Astrocyte of the spinal cord (primary cell): ENCODE results near the gene MAP1B.

Experiments used
- DNase-seq: peaks from one replicate; pipeline ENCODE4 v3.0.0; 2011; ENCODE audit warnings: low read depth, low spot score
- H3K4me3 ChIP-seq: 2 replicates; pipeline ENCODE4 v1.5.1; 2011; ENCODE audit warnings: low read depth, mild to moderate bottlenecking, low read length, moderate library complexity
- in situ Hi-C: cut with HindIII; loops from 2 replicates; pipeline ENCODE4 v1.10.0; 2017; ENCODE audit warnings: low sequenced_read_pairs
- TF ChIP-seq, protein P1 (sequence below): IDR thresholded peaks from 2 replicates; pipeline ENCODE4 v1.5.1; 2012; ENCODE audit warnings: low read depth, mild to moderate bottlenecking, low read length, inconsistent platforms

The MAP1B gene

DNA sequence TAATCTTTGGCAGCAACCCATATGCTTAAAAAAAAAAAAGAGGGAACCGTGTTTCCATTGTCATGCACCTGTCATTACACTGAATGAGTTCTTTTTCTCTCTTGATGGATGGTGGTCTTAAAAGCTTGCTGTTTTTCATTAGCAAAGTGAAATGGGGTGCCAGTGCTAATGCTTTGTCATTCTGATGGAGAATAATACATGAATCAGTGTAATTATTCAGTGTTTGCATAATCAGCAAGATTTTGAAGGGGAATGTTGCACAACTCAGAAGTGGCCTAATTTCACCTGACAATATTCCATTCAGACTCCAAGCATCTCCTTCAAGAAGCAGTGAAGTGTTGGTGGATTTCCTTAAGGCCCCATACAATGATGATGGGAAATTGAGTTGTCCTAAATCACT lies 38.1 kb downstream of the MAP1B start:
- no peak overlapping the region for H3K4me3 ChIP-seq
- DNase-seq: no peak
- in situ Hi-C loops: no loop called here
- TF ChIP-seq, protein P1, sequence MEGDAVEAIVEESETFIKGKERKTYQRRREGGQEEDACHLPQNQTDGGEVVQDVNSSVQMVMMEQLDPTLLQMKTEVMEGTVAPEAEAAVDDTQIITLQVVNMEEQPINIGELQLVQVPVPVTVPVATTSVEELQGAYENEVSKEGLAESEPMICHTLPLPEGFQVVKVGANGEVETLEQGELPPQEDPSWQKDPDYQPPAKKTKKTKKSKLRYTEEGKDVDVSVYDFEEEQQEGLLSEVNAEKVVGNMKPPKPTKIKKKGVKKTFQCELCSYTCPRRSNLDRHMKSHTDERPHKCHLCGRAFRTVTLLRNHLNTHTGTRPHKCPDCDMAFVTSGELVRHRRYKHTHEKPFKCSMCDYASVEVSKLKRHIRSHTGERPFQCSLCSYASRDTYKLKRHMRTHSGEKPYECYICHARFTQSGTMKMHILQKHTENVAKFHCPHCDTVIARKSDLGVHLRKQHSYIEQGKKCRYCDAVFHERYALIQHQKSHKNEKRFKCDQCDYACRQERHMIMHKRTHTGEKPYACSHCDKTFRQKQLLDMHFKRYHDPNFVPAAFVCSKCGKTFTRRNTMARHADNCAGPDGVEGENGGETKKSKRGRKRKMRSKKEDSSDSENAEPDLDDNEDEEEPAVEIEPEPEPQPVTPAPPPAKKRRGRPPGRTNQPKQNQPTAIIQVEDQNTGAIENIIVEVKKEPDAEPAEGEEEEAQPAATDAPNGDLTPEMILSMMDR: no peak

DNA sequence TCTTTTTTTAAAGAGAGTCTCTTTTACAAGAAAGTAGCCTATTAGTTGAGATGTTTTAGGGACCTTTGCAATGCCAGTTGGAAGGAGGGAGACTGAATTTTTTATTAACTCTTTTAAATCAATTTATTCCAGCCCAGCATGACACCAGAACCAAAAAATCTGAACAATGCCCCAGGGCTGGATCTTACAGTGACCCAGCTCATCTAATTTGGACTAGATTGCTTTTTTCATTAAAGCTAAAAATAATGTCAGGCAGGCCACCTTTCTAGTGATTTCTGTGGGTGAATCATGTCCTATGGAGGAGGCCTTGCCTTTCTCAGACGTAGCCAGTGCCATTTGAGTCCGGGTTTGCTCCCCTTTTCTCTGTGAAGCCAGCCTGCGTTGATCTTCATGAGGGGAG lies 38.8 kb downstream of the MAP1B start:
- no peak overlapping the region for H3K4me3 ChIP-seq
- DNase-seq: no peak
- TF ChIP-seq, protein P1: no peak
- in situ Hi-C loops: no loop called here

DNA sequence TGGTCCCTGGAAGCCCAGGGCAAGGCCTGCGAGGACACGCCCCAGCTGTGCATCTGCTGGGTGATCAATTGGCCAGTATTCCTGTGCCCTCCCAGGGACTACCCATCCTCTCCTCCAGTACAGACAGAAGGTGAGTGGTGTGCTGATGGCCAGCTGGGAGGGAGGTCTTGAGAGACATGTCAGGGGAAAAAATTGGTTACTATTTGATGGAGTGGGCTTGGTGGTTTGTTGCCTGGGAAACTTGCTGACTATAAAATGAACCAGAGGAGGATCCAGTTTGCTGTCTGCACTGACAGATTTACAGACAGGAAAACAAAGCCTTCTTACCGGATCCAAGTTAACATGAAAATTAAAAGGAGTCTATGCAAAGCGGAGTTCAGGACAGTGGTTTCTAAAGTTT lies 40.3 kb downstream of the MAP1B start:
- TF ChIP-seq, protein P1: no peak

DNA sequence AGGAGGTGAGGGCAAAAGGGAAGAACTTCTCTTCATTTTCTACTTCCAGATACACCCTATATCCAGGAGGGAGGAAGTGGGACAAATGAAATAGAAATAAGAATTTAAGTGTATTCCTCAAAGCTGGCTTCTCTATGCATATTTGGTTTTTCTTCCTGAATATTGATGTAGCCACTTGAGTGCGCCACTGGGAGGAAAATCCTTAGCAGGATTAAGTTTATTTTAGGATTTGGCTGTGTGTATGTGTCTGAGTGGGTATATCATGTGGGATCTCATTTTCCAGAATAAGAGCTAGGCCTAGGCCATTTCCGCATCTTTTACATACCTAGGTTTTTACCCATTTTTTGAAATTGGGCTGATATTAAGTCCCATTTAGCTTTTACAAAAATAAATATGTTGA lies 42.5 kb downstream of the MAP1B start:
- TF ChIP-seq, protein P1: peak; percentile 22
- in situ Hi-C loops: no loop called here
- no peak overlapping the region for H3K4me3 ChIP-seq
- DNase-seq: no peak

More for the DNA sequence above, 40.3 kb downstream of the MAP1B start:
- H3K4me3 ChIP-seq: no peak overlapping the region
- no peak for DNase-seq
- in situ Hi-C loops: no loop called here

DNA sequence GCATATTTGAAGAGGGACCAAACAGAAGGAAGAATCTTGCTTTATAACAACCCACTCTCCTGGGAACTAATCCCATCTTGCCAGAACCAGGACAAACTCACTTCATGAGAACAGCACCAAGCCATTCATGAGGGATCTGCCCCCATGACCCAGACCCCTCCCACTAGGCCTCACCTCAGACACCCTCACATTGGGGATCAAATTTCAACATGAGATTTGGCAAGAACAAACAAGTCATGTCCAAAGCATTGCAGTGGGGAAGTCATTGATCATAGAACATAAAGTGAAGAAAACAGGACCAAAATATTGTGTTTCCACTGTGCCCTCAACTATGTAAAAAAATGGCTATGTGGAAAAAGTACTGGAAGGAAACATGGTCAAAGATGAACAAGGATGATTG lies 43.9 kb downstream of the MAP1B start:
- no peak for DNase-seq
- in situ Hi-C loops: no loop called here
- no peak overlapping the region for H3K4me3 ChIP-seq
- TF ChIP-seq, protein P1: no peak

DNA sequence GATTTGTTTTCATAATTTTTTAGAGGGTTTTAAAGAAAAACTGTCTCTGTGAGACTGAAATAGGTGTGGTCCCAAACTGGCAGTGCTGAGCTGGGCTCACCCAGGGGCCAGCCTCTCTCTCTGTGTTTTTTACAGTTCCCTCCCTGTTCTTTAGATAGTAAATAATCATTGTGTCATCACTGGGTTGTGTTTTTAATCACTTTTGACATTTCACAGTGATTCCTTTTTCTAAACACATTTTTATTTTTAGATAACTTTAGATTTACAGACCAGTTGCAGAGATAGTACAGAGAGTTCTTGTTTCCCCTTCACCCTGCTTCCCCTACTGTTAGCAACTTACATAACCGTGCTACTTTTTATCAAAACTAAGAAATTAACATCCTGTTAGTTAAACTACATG lies 44.4 kb downstream of the MAP1B start:
- no peak for DNase-seq
- in situ Hi-C loops: no loop called here
- no peak overlapping the region for H3K4me3 ChIP-seq
- TF ChIP-seq, protein P1: no peak

DNA sequence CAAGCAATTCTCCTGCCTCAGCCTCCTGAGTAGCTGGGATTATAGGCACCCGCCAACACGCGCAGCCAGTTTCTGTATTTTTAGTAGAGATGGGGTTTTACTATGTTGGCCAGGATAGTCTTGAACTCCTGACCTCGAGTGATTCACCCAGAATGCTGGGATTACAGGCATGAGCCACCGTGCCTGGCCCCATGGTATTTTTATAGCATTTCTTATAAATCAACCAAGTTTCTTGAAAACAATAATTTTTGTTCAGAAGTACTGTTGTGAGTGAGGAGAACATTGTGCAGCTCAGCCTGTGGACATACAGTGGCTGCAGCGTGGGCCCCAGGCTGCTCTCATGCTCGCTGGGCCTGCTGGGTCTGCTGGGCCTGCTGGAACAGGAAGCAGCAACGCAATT lies 45.3 kb downstream of the MAP1B start:
- TF ChIP-seq, protein P1: no peak
- peak; percentile 66 for DNase-seq
- in situ Hi-C loops: no loop called here
- H3K4me3 ChIP-seq: no peak overlapping the region
